HepG2 (cell line): ENCODE data around the gene MYO5B. TPM values are rescaled to one million over a fixed set of nuclear protein-coding genes. Genes with fewer than 3 reads are reported as not detected.

Source experiments
- ATAC-seq: fragments of 200-7000 bp; cut with Tn5 transposase; 3 replicates; pipeline ENCODE4 v1.9.1; 2020; ENCODE audit warnings: mild to moderate bottlenecking, moderate library complexity
- BruUV-seq: library from RNA; stranded (reverse); fragments of 400-500 nt; replicated peaks from 2 replicates; lab custom pipeline; 2021; lab: Mats Ljungman, UMichigan
- CTCF ChIA-PET: fragments of 300-600 bp; formaldehyde crosslinking; extraction: SDS; loops from one replicate; lab custom pipeline; 2021; ENCODE audit warnings: low total read pairs, inconsistent platforms, low intra/inter-chr PET ratio; lab: Yijun Ruan, JAX
- POLR2A ChIA-PET: fragments of 350-600 bp; sonication (Branson Sonifier 250); formaldehyde crosslinking; loops from one replicate; lab custom pipeline; 2020; ENCODE audit warnings: antibody characterized with exemption, inconsistent platforms; lab: Yijun Ruan, JAX
- DNase-seq: peaks from one replicate; pipeline ENCODE4 v3.0.0-alpha.2; 2015; ENCODE audit warnings: low spot score
- FAIRE-seq: peaks from 3 replicates; lab custom pipeline; 2011; peaks lifted over from hg19 to GRCh38; lab: Jason Lieb, UNC
- H2AFZ ChIP-seq: one replicate; pipeline ENCODE4 v1.6.1; 2011; ENCODE audit warnings: low read length, inconsistent platforms
- H3K27ac ChIP-seq: fragments of 300-600 bp; 3 replicates; pipeline ENCODE4 v1.8.0; 2011; ENCODE audit warnings: mixed run types, mild to moderate bottlenecking, mixed read lengths, low read length, inconsistent platforms; ENCODE audit not compliant: insufficient read depth; ENCODE audit errors: extremely low read length
- H3K27me3 ChIP-seq, 2 experiments: fragments of 200-600 bp in 1 of 2; 2 replicates in 1 of 2; 3 replicates in 1 of 2; pipeline versions ENCODE4 v1.6.0 to v1.8.0; 2011; ENCODE audit warnings: low read length in 2 of 2, mild to moderate bottlenecking in 2 of 2, moderate library complexity in 2 of 2, inconsistent platforms in 1 of 2; ENCODE audit not compliant: insufficient read depth in 2 of 2, control insufficient read depth in 1 of 2
- H3K36me3 ChIP-seq, 2 experiments: fragments of 200-600 bp in 1 of 2; replicated peaks in 1 of 2; 2 replicates in 1 of 2; 3 replicates in 1 of 2; pipeline versions ENCODE4 v1.5.1 to v1.8.0; 2011; ENCODE audit warnings: low read length in 2 of 2, inconsistent platforms in 1 of 2; ENCODE audit not compliant: insufficient read depth in 2 of 2, control insufficient read depth in 1 of 2
- H3K4me1 ChIP-seq: 2 replicates; pipeline ENCODE4 v1.5.1; 2012; ENCODE audit warnings: low read length, inconsistent platforms; ENCODE audit not compliant: insufficient read depth
- H3K4me2 ChIP-seq: 2 replicates; pipeline ENCODE4 v1.6.0; 2011; ENCODE audit warnings: low read depth, low read length, inconsistent platforms
- H3K4me3 ChIP-seq, 3 experiments: fragments of 200-600 bp in 1 of 3; sonication (generic), shearing (Covaris generic) in 1 of 3; replicated peaks in 1 of 3; 2 replicates each; pipeline ENCODE4 v1.5.1; 2011 to 2016; ENCODE audit warnings: low read length in 3 of 3, inconsistent platforms in 2 of 3, low read depth in 2 of 3, mild to moderate bottlenecking in 2 of 3, control low read depth in 1 of 3, mixed read lengths in 1 of 3; ENCODE audit not compliant: insufficient read depth in 1 of 3
- H3K79me2 ChIP-seq: one replicate; pipeline ENCODE4 v1.6.1; 2011; ENCODE audit warnings: low read length, inconsistent platforms; ENCODE audit not compliant: insufficient read depth
- H3K9ac ChIP-seq: 2 replicates; pipeline ENCODE4 v1.6.0; 2011; ENCODE audit warnings: mild to moderate bottlenecking, low read depth, low read length, inconsistent platforms; ENCODE audit not compliant: insufficient read depth
- H3K9me3 ChIP-seq: 2 replicates; pipeline ENCODE4 v1.5.1; 2012; ENCODE audit warnings: mild to moderate bottlenecking, low read length
- H4K20me1 ChIP-seq: 2 replicates; pipeline ENCODE4 v1.6.0; 2011; ENCODE audit warnings: inconsistent platforms, mild to moderate bottlenecking, low read length, moderate library complexity; ENCODE audit not compliant: insufficient read depth
- AGO2 ChIP-seq: fragments of 200-400 bp; formaldehyde crosslinking; optimal IDR thresholded peaks from 2 replicates; pipeline ENCODE3; 2017; ENCODE audit warnings: mild to moderate bottlenecking, low read depth, low read length, moderate library complexity
- NCOA5 ChIP-seq: sonication (generic); formaldehyde crosslinking; IDR thresholded peaks from 2 replicates; pipeline ENCODE4 v1.4.0; 2020; ENCODE audit warnings: missing genetic modification reagents
- THAP11 ChIP-seq: IDR thresholded peaks from 2 replicates; pipeline ENCODE4 v1.6.1; 2016; ENCODE audit warnings: missing biosample characterization, missing genetic modification reagents
- ZNF446 ChIP-seq: sonication (generic); formaldehyde crosslinking; IDR thresholded peaks from 2 replicates; pipeline ENCODE4 v1.5.0; 2020; ENCODE audit warnings: mild to moderate bottlenecking, missing genetic modification reagents
- ZNF552 ChIP-seq: sonication (generic); formaldehyde crosslinking; IDR thresholded peaks from 2 replicates; pipeline ENCODE4 v1.9.0; 2022; ENCODE audit warnings: missing genetic modification reagents, mild to moderate bottlenecking, borderline replicate concordance
- ZNF792 ChIP-seq: IDR thresholded peaks from 2 replicates; pipeline ENCODE4 v1.6.1; 2016
- WGBS: methylation state at CpG from one replicate; pipeline ENCODE4 v1.1.6; 2017; ENCODE audit warnings: low lambda C conversion rate; 5-methylcytosine and 5-hydroxymethylcytosine counted together
- in situ Hi-C: cut with HindIII; loops from 2 replicates; pipeline ENCODE4 v1.10.0; 2017; ENCODE audit warnings: low pct_unique_long_range_greater_than_20kb; ENCODE audit not compliant: extremely low pct_ligation_motif_present
- intact Hi-C: fragments of 100-400 bp; cut with micrococcal nuclease; formaldehyde crosslinking; loops from one replicate; pipeline ENCODE4 v1.10.0; 2022; ENCODE audit not compliant: unreplicated experiment
- polyA plus RNA-seq, 8 experiments: library from polyadenylated mRNA; depleted of rRNA in 3 of 8; stranded (reverse) in 7 of 8; unstranded in 1 of 8; fragments of >200 nt; fragmentation: Illumina TruSeq in 4 of 8; extraction: Trizol in 4 of 8; gene quantifications; 2 replicates each; pipeline versions ENCODE4 v1.2.1 to v1.2.3, GENCODE V29; 2011 to 2016; ENCODE audit warnings: low read depth in 4 of 8, missing spikeins in 1 of 8, mixed read lengths in 1 of 8; ENCODE audit not compliant: insufficient read depth in 1 of 8
- total RNA-seq, 5 experiments: library from RNA; depleted of rRNA; stranded (reverse); fragments of >200 nt; fragmentation: Illumina TruSeq; extraction: Trizol; gene quantifications; 2 replicates each; pipeline ENCODE4 v1.2.3, GENCODE V29; 2016; ENCODE audit warnings: low read depth in 1 of 5
- TF ChIP-seq, protein P1 (sequence below): IDR thresholded peaks from 2 replicates; pipeline ENCODE4 v1.6.1; 2016; ENCODE audit warnings: low read depth
- TF ChIP-seq, protein P2 (sequence below): IDR thresholded peaks from 2 replicates; pipeline ENCODE4 v1.6.1; 2012; ENCODE audit warnings: low read depth, low read length, improper control_type of control experiment

Gene MYO5B
- total and polyA plus RNA-seq, 2 of the 13 experiments (the other 11 are each of a cell fraction or from before 2014, with no cell fraction given), result 13.1 to 24.0 TPM

DNA sequence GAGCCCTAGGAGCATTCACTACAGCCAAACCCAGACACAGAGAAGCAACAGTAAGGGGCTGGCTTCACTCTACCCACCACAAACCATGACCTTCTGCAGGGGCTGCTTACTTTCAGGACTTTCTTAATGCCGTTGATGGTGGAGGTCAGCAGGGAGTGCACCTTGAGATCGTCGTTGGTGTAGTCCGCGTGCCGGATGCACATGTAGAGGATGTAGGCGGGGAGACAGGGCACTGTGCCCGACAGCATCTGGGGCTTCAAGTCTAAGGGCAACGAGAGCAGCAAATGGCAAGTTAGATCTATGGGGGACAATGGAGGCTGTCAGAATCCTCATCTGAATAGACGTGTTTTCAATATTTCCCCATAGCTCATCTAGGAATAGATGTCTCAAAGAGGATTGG is 351.8 kb downstream of the MYO5B start:
- intact Hi-C loops, result no loop called here
- 100% methylated on average over 9 of the region's 10 CpGs for WGBS
- TF ChIP-seq ZNF446 (CRISPR knock-in tag) (no peak), NCOA5 (CRISPR knock-in tag) (no peak), ZNF792 (CRISPR knock-in tag) (no peak)
- TF ChIP-seq, protein P1, sequence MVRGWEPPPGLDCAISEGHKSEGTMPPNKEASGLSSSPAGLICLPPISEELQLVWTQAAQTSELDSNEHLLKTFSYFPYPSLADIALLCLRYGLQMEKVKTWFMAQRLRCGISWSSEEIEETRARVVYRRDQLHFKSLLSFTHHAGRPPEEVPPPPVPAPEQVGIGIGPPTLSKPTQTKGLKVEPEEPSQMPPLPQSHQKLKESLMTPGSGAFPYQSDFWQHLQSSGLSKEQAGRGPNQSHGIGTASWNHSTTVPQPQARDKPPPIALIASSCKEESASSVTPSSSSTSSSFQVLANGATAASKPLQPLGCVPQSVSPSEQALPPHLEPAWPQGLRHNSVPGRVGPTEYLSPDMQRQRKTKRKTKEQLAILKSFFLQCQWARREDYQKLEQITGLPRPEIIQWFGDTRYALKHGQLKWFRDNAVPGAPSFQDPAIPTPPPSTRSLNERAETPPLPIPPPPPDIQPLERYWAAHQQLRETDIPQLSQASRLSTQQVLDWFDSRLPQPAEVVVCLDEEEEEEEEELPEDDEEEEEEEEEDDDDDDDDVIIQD, result no peak
- DNase-seq (no peak), FAIRE-seq (no peak), ATAC-seq (no peak)
- peaks cover 12 to 23% of the 10 kb centered on the region in 2 experiments for H3K36me3 ChIP-seq
- no peak overlapping the region for H3K4me2 ChIP-seq
- H3K9ac ChIP-seq, result no peak overlapping the region
- ChIA-PET POLR2A (no interaction called here), CTCF (no interaction called here)
- no TSS peak for BruUV-seq
- H4K20me1 ChIP-seq, result no peaks in the 10 kb centered on the region
- peaks cover 17% of the 10 kb centered on the region for H3K4me1 ChIP-seq
- H3K79me2 ChIP-seq, result no peaks in the 10 kb centered on the region
- no peak overlapping the region for H3K27ac ChIP-seq
- in situ Hi-C loops, result no loop called here
- no peak overlapping the region for H3K4me3 ChIP-seq
- H3K27me3 ChIP-seq, result no peaks in the 10 kb centered on the region
- H3K9me3 ChIP-seq, result no peaks in the 10 kb centered on the region
- H2AFZ ChIP-seq, result no peak overlapping the region

DNA sequence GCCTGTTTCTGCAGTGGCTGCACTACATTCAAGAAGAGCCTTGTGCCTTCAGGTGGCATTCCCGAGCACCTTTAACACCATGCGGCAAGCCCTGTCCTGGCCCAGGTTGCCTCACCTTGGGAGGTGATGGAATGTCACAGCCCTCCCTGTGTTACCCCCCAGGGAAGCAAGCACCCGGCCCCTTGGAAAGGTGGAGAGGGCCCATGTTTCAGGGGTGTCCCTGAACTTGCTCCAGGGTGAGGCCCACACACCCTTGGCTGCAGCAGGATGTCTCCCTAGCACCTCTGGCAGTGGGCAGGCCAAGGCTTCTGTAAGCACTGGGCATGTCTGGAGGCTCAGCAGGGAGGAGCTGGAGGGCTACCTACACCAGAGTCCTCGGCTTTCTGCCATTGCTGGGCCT is 352.3 kb downstream of the MYO5B start:
- POLR2A ChIA-PET, result no interaction called here
- Histone ChIP-seq H4K20me1 (no peaks in the 10 kb centered on the region), H3K27me3 (no peaks in the 10 kb centered on the region), H3K4me1 (peaks cover 22% of the 10 kb centered on the region), H3K9ac (no peak overlapping the region), H2AFZ (no peak overlapping the region), H3K27ac (no peak overlapping the region), H3K79me2 (no peaks in the 10 kb centered on the region), H3K36me3 (peaks cover 10 to 19% of the 10 kb centered on the region in 2 experiments), H3K4me3 (no peak overlapping the region), H3K4me2 (no peak overlapping the region), H3K9me3 (no peaks in the 10 kb centered on the region)
- ATAC-seq (no peak), DNase-seq (no peak), FAIRE-seq (no peak)
- no TSS peak for BruUV-seq
- TF ChIP-seq AGO2 (peak; percentile 23), ZNF552 (CRISPR knock-in tag) (no peak), THAP11 (CRISPR knock-in tag) (no peak)
- TF ChIP-seq, protein P2, sequence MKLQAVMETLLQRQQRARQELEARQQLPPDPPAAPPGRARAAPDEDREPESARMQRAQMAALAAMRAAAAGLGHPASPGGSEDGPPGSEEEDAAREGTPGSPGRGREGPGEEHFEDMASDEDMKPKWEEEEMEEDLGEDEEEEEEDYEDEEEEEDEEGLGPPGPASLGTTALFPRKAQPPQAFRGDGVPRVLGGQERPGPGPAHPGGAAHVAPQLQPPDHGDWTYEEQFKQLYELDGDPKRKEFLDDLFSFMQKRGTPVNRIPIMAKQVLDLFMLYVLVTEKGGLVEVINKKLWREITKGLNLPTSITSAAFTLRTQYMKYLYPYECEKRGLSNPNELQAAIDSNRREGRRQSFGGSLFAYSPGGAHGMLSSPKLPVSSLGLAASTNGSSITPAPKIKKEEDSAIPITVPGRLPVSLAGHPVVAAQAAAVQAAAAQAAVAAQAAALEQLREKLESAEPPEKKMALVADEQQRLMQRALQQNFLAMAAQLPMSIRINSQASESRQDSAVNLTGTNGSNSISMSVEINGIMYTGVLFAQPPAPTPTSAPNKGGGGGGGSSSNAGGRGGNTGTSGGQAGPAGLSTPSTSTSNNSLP, result no peak
- intact Hi-C loops (no loop called here), in situ Hi-C loops (no loop called here)
- WGBS, result 80% methylated on average over 2 of the region's 4 CpGs
- CTCF ChIA-PET, result no interaction called here
